IMR-90 (cell line): ENCODE measurements around the gene HYAL4. TPM values are rescaled to one million over a fixed set of nuclear protein-coding genes. Genes with fewer than 3 reads are reported as not detected.

Experiments used
- ATAC-seq: fragments of 200-7000 bp; cut with Tn5 transposase; 2 replicates; pipeline ENCODE4 v1.9.1; 2020; ENCODE audit warnings: low read depth, mild to moderate bottlenecking, moderate library complexity
- BruUV-seq: library from RNA; stranded (reverse); fragments of 400-500 nt; replicated peaks from 2 replicates; lab custom pipeline; 2021; lab: Mats Ljungman, UMichigan
- CTCF ChIA-PET: fragments of 300-600 bp; formaldehyde crosslinking; extraction: SDS; loops from one replicate; lab custom pipeline; 2021; ENCODE audit warnings: antibody characterized with exemption; lab: Yijun Ruan, JAX
- POLR2A ChIA-PET: fragments of 300-600 bp; sonication (Branson Sonifier 250); formaldehyde crosslinking; loops from one replicate; lab custom pipeline; 2022; ENCODE audit warnings: antibody characterized with exemption; ENCODE audit not compliant: unreplicated experiment; lab: Charles Lee
- DNase-seq: peaks from one replicate; pipeline ENCODE4 v3.0.0; 2013
- H2AFZ ChIP-seq: replicated peaks from 2 replicates; pipeline ENCODE3; 2013; ENCODE audit warnings: low read length, mild to moderate bottlenecking; ENCODE audit not compliant: poor library complexity
- H2AK5ac ChIP-seq: 2 replicates; pipeline ENCODE4 v1.6.1; 2013; ENCODE audit warnings: low read depth, low read length, inconsistent platforms
- H2AK9ac ChIP-seq: replicated peaks from 2 replicates; pipeline ENCODE3; 2013; ENCODE audit warnings: mild to moderate bottlenecking, low read depth, low read length, moderate library complexity; ENCODE audit not compliant: poor library complexity
- H2BK120ac ChIP-seq: 2 replicates; pipeline ENCODE4 v1.6.1; 2013; ENCODE audit warnings: low read depth, low read length, inconsistent platforms
- H2BK15ac ChIP-seq: 3 replicates; pipeline ENCODE4 v1.6.1; 2013; ENCODE audit warnings: low read depth, low read length, inconsistent platforms
- H2BK20ac ChIP-seq: 2 replicates; pipeline ENCODE4 v1.6.1; 2013; ENCODE audit warnings: low read depth, mild to moderate bottlenecking, inconsistent platforms, low read length, moderate library complexity
- H2BK5ac ChIP-seq: 2 replicates; pipeline ENCODE4 v1.6.1; 2013; ENCODE audit warnings: mild to moderate bottlenecking, low read depth, low read length, inconsistent platforms; ENCODE audit not compliant: poor library complexity, severe bottlenecking
- H3K14ac ChIP-seq: replicated peaks from 2 replicates; pipeline ENCODE4 v1.6.1; 2013; ENCODE audit warnings: low read depth, low read length, inconsistent platforms
- H3K18ac ChIP-seq: 2 replicates; pipeline ENCODE4 v1.6.1; 2013; ENCODE audit warnings: low read depth, low read length, control low read depth
- H3K23ac ChIP-seq: 2 replicates; pipeline ENCODE4 v1.6.1; 2013; ENCODE audit warnings: low read depth, low read length, inconsistent platforms
- H3K27ac ChIP-seq: 2 replicates; pipeline ENCODE4 v1.5.1; 2013; ENCODE audit warnings: mild to moderate bottlenecking, control low read depth, low read length; ENCODE audit not compliant: insufficient read depth
- H3K27me3 ChIP-seq: 2 replicates; pipeline ENCODE4 v1.6.1; 2013; ENCODE audit warnings: low read length; ENCODE audit not compliant: control insufficient read depth, insufficient read depth
- H3K36me3 ChIP-seq: 2 replicates; pipeline ENCODE4 v1.6.1; 2013; ENCODE audit warnings: low read length, mixed read lengths; ENCODE audit not compliant: control insufficient read depth, insufficient read depth
- H3K4ac ChIP-seq: 2 replicates; pipeline ENCODE4 v1.6.1; 2013; ENCODE audit warnings: low read depth, low read length, inconsistent platforms
- H3K4me1 ChIP-seq: 2 replicates; pipeline ENCODE4 v1.6.1; 2013; ENCODE audit warnings: low read length, mixed read lengths; ENCODE audit not compliant: control insufficient read depth, insufficient read depth
- H3K4me2 ChIP-seq: 2 replicates; pipeline ENCODE4 v1.6.1; 2013; ENCODE audit warnings: low read depth, mild to moderate bottlenecking, control low read depth, low read length, moderate library complexity
- H3K4me3 ChIP-seq: 2 replicates; pipeline ENCODE4 v1.5.1; 2013; ENCODE audit warnings: low read depth, mild to moderate bottlenecking, control low read depth, low read length, moderate library complexity; ENCODE audit not compliant: insufficient read depth
- H3K56ac ChIP-seq: 2 replicates; pipeline ENCODE4 v1.6.1; 2013; ENCODE audit warnings: low read length, inconsistent platforms; ENCODE audit not compliant: insufficient read depth; ENCODE audit errors: extremely low read depth
- H3K79me1 ChIP-seq, 2 experiments: 2 replicates each; pipeline ENCODE4 v1.6.1; 2013; ENCODE audit warnings: low read length in 2 of 2, inconsistent platforms in 1 of 2, low read depth in 1 of 2
- H3K9ac ChIP-seq: 2 replicates; pipeline ENCODE4 v1.6.1; 2013; ENCODE audit warnings: low read depth, low read length, control low read depth
- H3K9me1 ChIP-seq: 2 replicates; pipeline ENCODE4 v1.6.1; 2013; ENCODE audit warnings: low read length, inconsistent platforms; ENCODE audit not compliant: insufficient read depth
- H3K9me3 ChIP-seq: 2 replicates; pipeline ENCODE4 v1.6.1; 2013; ENCODE audit warnings: low read length; ENCODE audit not compliant: control insufficient read depth, insufficient read depth
- H4K20me1 ChIP-seq: 2 replicates; pipeline ENCODE4 v1.6.1; 2013; ENCODE audit warnings: low read length, inconsistent platforms; ENCODE audit not compliant: insufficient read depth
- H4K5ac ChIP-seq: 2 replicates; pipeline ENCODE4 v1.6.1; 2013; ENCODE audit warnings: mild to moderate bottlenecking, low read depth, low read length, control low read depth
- H4K8ac ChIP-seq, 2 experiments: 2 replicates each; pipeline ENCODE4 v1.6.1; 2013; ENCODE audit warnings: low read depth in 2 of 2, low read length in 2 of 2, control low read depth in 1 of 2, inconsistent platforms in 1 of 2
- H4K91ac ChIP-seq: 2 replicates; pipeline ENCODE4 v1.6.1; 2013; ENCODE audit warnings: low read depth, low read length, inconsistent platforms; ENCODE audit not compliant: insufficient read depth
- BHLHE40 ChIP-seq: fragments of 150-350 bp; IDR thresholded peaks from 2 replicates; pipeline ENCODE4 v1.6.1; 2016; ENCODE audit warnings: mild to moderate bottlenecking, low read depth, low read length
- CEBPB ChIP-seq: IDR thresholded peaks from 2 replicates; pipeline ENCODE4 v1.6.1; 2012; ENCODE audit warnings: low read depth, low read length, improper control_type of control experiment
- CHD1 ChIP-seq: IDR thresholded peaks from 2 replicates; pipeline ENCODE4 v1.6.1; 2012; ENCODE audit warnings: low read depth, low read length, improper control_type of control experiment
- CTCF ChIP-seq: conservative IDR thresholded peaks from 2 replicates; pipeline ENCODE4 v1.5.1; 2012; ENCODE audit warnings: mild to moderate bottlenecking, low read depth, low read length, improper control_type of control experiment
- FOS ChIP-seq: fragments of 150-350 bp; IDR thresholded peaks from 2 replicates; pipeline ENCODE4 v1.6.1; 2016; ENCODE audit warnings: low read depth, low read length
- MAFK ChIP-seq: IDR thresholded peaks from 2 replicates; pipeline ENCODE4 v1.6.1; 2012; ENCODE audit warnings: low read depth, low read length, improper control_type of control experiment
- MAZ ChIP-seq: IDR thresholded peaks from 2 replicates; pipeline ENCODE4 v1.6.1; 2012; ENCODE audit warnings: low read depth, mild to moderate bottlenecking, low read length, improper control_type of control experiment, moderate library complexity, borderline replicate concordance
- MXI1 ChIP-seq: IDR thresholded peaks from 2 replicates; pipeline ENCODE4 v1.6.1; 2012; ENCODE audit warnings: low read depth, mild to moderate bottlenecking, low read length, moderate library complexity, borderline replicate concordance
- NFE2L2 ChIP-seq: fragments of 150-350 bp; IDR thresholded peaks from 2 replicates; pipeline ENCODE4 v1.6.1; 2016; ENCODE audit warnings: low read depth, mild to moderate bottlenecking, low read length
- POLR2A ChIP-seq: IDR thresholded peaks from 2 replicates; pipeline ENCODE4 v1.6.1; 2012; ENCODE audit warnings: mild to moderate bottlenecking, low read depth, low read length
- RCOR1 ChIP-seq: IDR thresholded peaks from 2 replicates; pipeline ENCODE4 v1.6.1; 2012; ENCODE audit warnings: mild to moderate bottlenecking, low read length, improper control_type of control experiment; ENCODE audit not compliant: insufficient replicate concordance
- WGBS, 2 experiments: methylation state at CpG; one replicate each; pipeline versions ENCODE4 v1.1.5 to v1.1.7; 2013; ENCODE audit warnings: missing lambda C conversion rate in 2 of 2; ENCODE audit not compliant: insufficient read length in 1 of 2; ENCODE audit errors: extremely low coverage in 2 of 2; 5-methylcytosine and 5-hydroxymethylcytosine counted together
- dilution Hi-C: fragments of 300-500 bp; cut with HindIII; formaldehyde crosslinking; loops from one replicate; pipeline ENCODE4 v1.14.3; 2018; ENCODE audit warnings: low sequenced_read_pairs; ENCODE audit not compliant: unreplicated experiment
- in situ Hi-C: fragments of 300-500 bp; cut with MboI; formaldehyde crosslinking; loops from 3 replicates; pipeline ENCODE4 v1.14.3; 2019; ENCODE audit warnings: low sequenced_read_pairs, inconsistent platforms, mixed read lengths
- intact Hi-C: fragments of 100-400 bp; cut with micrococcal nuclease; formaldehyde crosslinking; loops from 2 replicates; pipeline ENCODE4 v1.10.0; 2022
- polyA plus RNA-seq, 3 experiments: library from polyadenylated mRNA; depleted of rRNA; stranded (reverse); fragments of >200 nt; gene quantifications; 2 replicates each; pipeline ENCODE4 v1.2.3, GENCODE V29; 2012; ENCODE audit warnings: low replicate concordance in 1 of 3
- total RNA-seq: library from RNA; depleted of rRNA; stranded (reverse); fragments of >200 nt; gene quantifications from 2 replicates; pipeline ENCODE4 v1.2.3, GENCODE V29; 2012

HYAL4 gene
- total and polyA plus RNA-seq, 2 of the 4 experiments (the other 2 are of a cell fraction): not detected

- no TSS peak for BruUV-seq
Measured at GRCh38 chr7:123823898-123824753, 20.8 kb upstream of the HYAL4 start.

More at GRCh38 chr7:123823898-123824753, 20.8 kb upstream of the HYAL4 start:
- Histone ChIP-seq H3K9me1 (no peaks in the 10 kb centered on the region), H3K79me1 (no peaks in the 10 kb centered on the region), H3K36me3 (no peaks in the 10 kb centered on the region), H3K23ac (no peak overlapping the region), H3K4me1 (no peaks in the 10 kb centered on the region), H3K4me2 (no peak overlapping the region), H3K56ac (no peak overlapping the region), H2BK20ac (no peak overlapping the region), H3K4me3 (no peak overlapping the region), H2BK5ac (no peak overlapping the region), H2BK120ac (no peak overlapping the region), H2BK15ac (no peak overlapping the region), H3K4ac (no peak overlapping the region), H3K9me3 (no peaks in the 10 kb centered on the region), H3K27me3 (no peaks in the 10 kb centered on the region), H4K8ac (no peak overlapping the region), H3K18ac (no peak overlapping the region), H4K91ac (no peak overlapping the region), H3K9ac (no peak overlapping the region), H4K5ac (no peak overlapping the region), H2AK5ac (no peak overlapping the region), H2AK9ac (no peak overlapping the region), H3K27ac (no peak overlapping the region), H3K14ac (no peak overlapping the region), H2AFZ (no peak overlapping the region), H4K20me1 (no peaks in the 10 kb centered on the region)
- in situ Hi-C loops: no loop called here
- intact Hi-C loops: no loop called here
- dilution Hi-C loops: no loop called here
- no peak for ATAC-seq
- 87% methylated on average over 2 of the region's 3 CpGs; no CpG with 5 or more reads in 1 of the 2 experiments for WGBS, 2 experiments
- ChIA-PET POLR2A (no interaction called here), CTCF (no interaction called here)
- TF ChIP-seq POLR2A (no peak), RCOR1 (no peak), MAFK (no peak), NFE2L2 (no peak), MAZ (no peak), CTCF (no peak), FOS (no peak), BHLHE40 (no peak), CEBPB (no peak), CHD1 (no peak), MXI1 (no peak)
- DNase-seq: no peak
